ENCODE data around the gene HCN4. TPM values are rescaled to one million over a fixed set of nuclear protein-coding genes. Genes with fewer than 3 reads are reported as not detected.

HCN4 gene
- total RNA-seq, 1 experiment from 2014 or later = 0.09 TPM

DNA sequence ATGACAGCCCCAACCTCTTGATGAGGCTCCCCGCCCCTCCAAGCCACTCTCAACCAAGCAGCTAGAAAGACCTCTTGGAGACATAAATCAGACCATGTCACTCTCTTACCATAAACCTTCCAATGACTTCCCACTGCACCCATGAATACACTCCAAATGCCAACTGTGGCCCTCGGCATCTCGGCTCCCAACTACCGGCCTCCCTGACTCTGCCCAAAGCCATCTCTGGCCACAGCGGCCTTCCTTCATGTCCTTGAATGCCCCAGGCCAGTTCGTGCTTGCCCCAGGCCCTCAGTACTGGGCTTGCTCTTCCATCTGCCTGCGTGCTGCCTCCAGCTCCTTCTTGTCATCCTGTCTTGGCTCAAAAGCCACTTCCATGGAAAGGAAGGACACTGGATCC is 32.0 kb downstream of the HCN4 start:
- no peak overlapping the region for H3K27ac ChIP-seq (ENCODE audit: low read depth, low read length, poor library complexity, severe bottlenecking)
- DNase-seq (ENCODE audit: low spot score) = no peak
- intact Hi-C loops (cut with micrococcal nuclease; ENCODE audit: unreplicated experiment) = no loop called here
- no peaks in the 10 kb centered on the region for H3K27me3 ChIP-seq (replicated peaks; ENCODE audit: insufficient read depth, low read depth, low read length, poor library complexity)
- ChIA-PET CTCF (no interaction called here), POLR2A (ENCODE audit: low non-redundant PET) (no interaction called here)
- BruUV-seq (replicated peaks) = no TSS peak
- no peaks in the 10 kb centered on the region for H3K4me1 ChIP-seq (ENCODE audit: insufficient read depth, low read length, poor library complexity, severe bottlenecking)
- TF ChIP-seq EZH2 (IDR thresholded peaks at IDR 0.05; ENCODE audit: borderline replicate concordance, low read depth, low read length, poor library complexity, severe bottlenecking) = no peak
- TF ChIP-seq CTCF (conservative IDR thresholded peaks at IDR 0.05; ENCODE audit: low read depth, low read length) = no peak
- H3K36me3 ChIP-seq (ENCODE audit: insufficient read depth, low read length, poor library complexity, severe bottlenecking) = no peaks in the 10 kb centered on the region
- H3K9me3 ChIP-seq (ENCODE audit: low read depth, low read length, poor library complexity, severe bottlenecking) = no peaks in the 10 kb centered on the region
- H3K4me3 ChIP-seq (ENCODE audit: low read depth, low read length, poor library complexity, severe bottlenecking) = no peak overlapping the region

- H3K27ac ChIP-seq (ENCODE audit: low read depth, low read length, poor library complexity, severe bottlenecking) = no peak overlapping the region
- no peak for DNase-seq (ENCODE audit: low spot score)
- POLR2A ChIA-PET (ENCODE audit: low non-redundant PET) = no interaction called here
- no peaks in the 10 kb centered on the region for H3K9me3 ChIP-seq (ENCODE audit: low read depth, low read length, poor library complexity, severe bottlenecking)
- no peak overlapping the region for H3K4me3 ChIP-seq (ENCODE audit: low read depth, low read length, poor library complexity, severe bottlenecking)
- no peaks in the 10 kb centered on the region for H3K27me3 ChIP-seq (replicated peaks; ENCODE audit: insufficient read depth, low read depth, low read length, poor library complexity)
- no TSS peak for BruUV-seq (replicated peaks)
- no peak for TF ChIP-seq EZH2 (IDR thresholded peaks at IDR 0.05; ENCODE audit: borderline replicate concordance, low read depth, low read length, poor library complexity, severe bottlenecking)
- TF ChIP-seq CTCF (conservative IDR thresholded peaks at IDR 0.05; ENCODE audit: low read depth, low read length) = no peak
- no peaks in the 10 kb centered on the region for H3K4me1 ChIP-seq (ENCODE audit: insufficient read depth, low read length, poor library complexity, severe bottlenecking)
- CTCF ChIA-PET = no interaction called here
- H3K36me3 ChIP-seq (ENCODE audit: insufficient read depth, low read length, poor library complexity, severe bottlenecking) = no peaks in the 10 kb centered on the region
- intact Hi-C loops (cut with micrococcal nuclease; ENCODE audit: unreplicated experiment) = no loop called here
These were observed 33.3 kb downstream of the HCN4 start for GRCh38 chr15:73335471-73335870.

DNA sequence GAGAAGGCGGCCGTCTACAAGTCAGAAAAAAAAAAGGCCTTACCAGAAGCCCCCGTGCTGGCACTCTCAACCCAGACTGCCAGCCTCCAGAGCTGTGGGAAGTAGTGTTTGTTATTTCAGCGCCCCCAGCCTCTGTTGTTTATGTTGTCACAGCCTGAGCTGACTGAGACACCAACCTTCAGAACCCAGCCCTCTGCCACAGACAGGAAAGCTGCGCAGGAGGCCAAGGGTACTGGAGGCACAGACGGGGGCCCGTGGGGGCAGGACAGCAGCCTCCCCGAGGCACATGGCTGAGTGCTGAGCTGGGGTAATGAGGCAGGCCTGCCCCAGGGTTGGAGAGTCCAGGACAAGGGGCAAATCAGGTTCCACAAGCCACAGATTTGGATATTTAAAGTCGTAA is 33.7 kb downstream of the HCN4 start:
- intact Hi-C loops (cut with micrococcal nuclease; ENCODE audit: unreplicated experiment) = no loop called here
- H3K27ac ChIP-seq (ENCODE audit: low read depth, low read length, poor library complexity, severe bottlenecking) = no peak overlapping the region
- TF ChIP-seq CTCF (conservative IDR thresholded peaks at IDR 0.05; ENCODE audit: low read depth, low read length) (no peak), EZH2 (IDR thresholded peaks at IDR 0.05; ENCODE audit: borderline replicate concordance, low read depth, low read length, poor library complexity, severe bottlenecking) (no peak)
- no peaks in the 10 kb centered on the region for H3K4me1 ChIP-seq (ENCODE audit: insufficient read depth, low read length, poor library complexity, severe bottlenecking)
- H3K27me3 ChIP-seq (replicated peaks; ENCODE audit: insufficient read depth, low read depth, low read length, poor library complexity) = no peaks in the 10 kb centered on the region
- no peaks in the 10 kb centered on the region for H3K9me3 ChIP-seq (ENCODE audit: low read depth, low read length, poor library complexity, severe bottlenecking)
- no peak overlapping the region for H3K4me3 ChIP-seq (ENCODE audit: low read depth, low read length, poor library complexity, severe bottlenecking)
- ChIA-PET POLR2A (ENCODE audit: low non-redundant PET) (interaction anchor here (0.6 kb wide), 1 partner anchor 225 kb away, joined by 4 read pairs; no protein-coding TSS in a partner anchor), CTCF (no interaction called here)
- BruUV-seq (replicated peaks) = no TSS peak
- no peaks in the 10 kb centered on the region for H3K36me3 ChIP-seq (ENCODE audit: insufficient read depth, low read length, poor library complexity, severe bottlenecking)
- DNase-seq (ENCODE audit: low spot score) = no peak

Data from A673 (cell line).